Calu3 (cell line): ENCODE results near the gene LGR4. TPM values are rescaled to one million over a fixed set of nuclear protein-coding genes. Genes with fewer than 3 reads are reported as not detected.

ENCODE experiments used
- BruUV-seq: library from RNA; stranded (reverse); fragments of 400-500 nt; replicated peaks from 2 replicates; lab custom pipeline; 2021; lab: Mats Ljungman, UMichigan
- CTCF ChIA-PET: fragments of 300-600 bp; sonication (Branson Sonifier 250); formaldehyde crosslinking; loops from one replicate; lab custom pipeline; 2022; ENCODE audit warnings: antibody characterized with exemption; lab: Charles Lee
- DNase-seq: peaks from one replicate; pipeline ENCODE4 v3.0.0; 2022
- H3K27ac Mint-ChIP-seq: one replicate; pipeline ENCODE4 v1.8.0; 2022; ENCODE audit warnings: mixed read lengths; ENCODE audit not compliant: unreplicated experiment
- H3K27me3 Mint-ChIP-seq: one replicate; pipeline ENCODE4 v1.8.0; 2022; ENCODE audit warnings: mixed read lengths; ENCODE audit not compliant: unreplicated experiment
- H3K36me3 Mint-ChIP-seq: one replicate; pipeline ENCODE4 v1.8.0; 2022; ENCODE audit warnings: mild to moderate bottlenecking, moderate library complexity, mixed read lengths; ENCODE audit not compliant: insufficient read depth, unreplicated experiment
- H3K4me1 Mint-ChIP-seq: one replicate; pipeline ENCODE4 v1.8.0; 2022; ENCODE audit warnings: mild to moderate bottlenecking, low read depth, mixed read lengths; ENCODE audit not compliant: unreplicated experiment
- H3K4me3 Mint-ChIP-seq: one replicate; pipeline ENCODE4 v1.8.0; 2022; ENCODE audit warnings: mild to moderate bottlenecking, low read depth, moderate library complexity, mixed read lengths; ENCODE audit not compliant: unreplicated experiment
- H3K9me3 Mint-ChIP-seq: one replicate; pipeline ENCODE4 v1.8.0; 2022; ENCODE audit warnings: low read depth, mixed read lengths; ENCODE audit not compliant: unreplicated experiment
- intact Hi-C: fragments of 100-400 bp; cut with micrococcal nuclease; formaldehyde crosslinking; loops from one replicate; pipeline ENCODE4 v1.10.0; 2022; ENCODE audit not compliant: unreplicated experiment
- microRNA-seq: library from miRNA; unstranded; fragments of <30 nt; microRNA quantifications from one replicate; pipeline ENCODE4 v1.2.0, GENCODE V29; 2022
- total RNA-seq: library from RNA; stranded (reverse); gene quantifications from 2 replicates; pipeline ENCODE4 v1.2.3, GENCODE V29; 2022
- TF ChIP-seq, protein P1 (sequence below): fragments of 200-600 bp; IDR thresholded peaks from one replicate; pipeline ENCODE4 v1.8.0; 2022; ENCODE audit warnings: antibody characterized with exemption; ENCODE audit not compliant: unreplicated experiment

LGR4 gene
- total RNA-seq, 1 experiment from 2014 or later = 50.0 TPM

DNA sequence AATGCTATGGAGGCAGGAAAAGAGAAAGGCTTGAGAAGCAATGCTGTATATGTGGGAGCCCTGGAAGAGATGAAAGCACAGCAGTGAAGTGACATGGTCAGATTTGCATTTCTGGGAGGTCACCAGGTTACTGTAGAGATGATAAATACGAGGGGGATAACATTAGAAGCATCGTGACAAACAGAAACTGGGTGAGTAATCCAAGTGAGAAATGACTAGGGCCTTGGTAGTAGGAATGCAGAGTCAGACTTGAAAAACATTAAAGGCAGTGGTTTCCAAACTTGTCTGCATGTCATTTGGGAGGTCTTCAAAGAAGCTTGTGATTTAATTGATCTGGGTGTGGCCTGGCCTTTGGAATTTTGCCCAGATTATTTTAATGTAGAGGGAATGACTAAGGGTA lies 153.5 kb downstream of the LGR4 start:
- peak; percentile 13 for DNase-seq
- Mint-ChIP-seq H3K27me3 (no peaks in the 10 kb centered on the region), H3K9me3 (no peaks in the 10 kb centered on the region), H3K36me3 (peaks cover 7% of the 10 kb centered on the region), H3K27ac (peak overlapping the region; percentile 74), H3K4me1 (peaks cover 40% of the 10 kb centered on the region), H3K4me3 (peak overlapping the region; percentile 40)
- TF ChIP-seq, protein P1, sequence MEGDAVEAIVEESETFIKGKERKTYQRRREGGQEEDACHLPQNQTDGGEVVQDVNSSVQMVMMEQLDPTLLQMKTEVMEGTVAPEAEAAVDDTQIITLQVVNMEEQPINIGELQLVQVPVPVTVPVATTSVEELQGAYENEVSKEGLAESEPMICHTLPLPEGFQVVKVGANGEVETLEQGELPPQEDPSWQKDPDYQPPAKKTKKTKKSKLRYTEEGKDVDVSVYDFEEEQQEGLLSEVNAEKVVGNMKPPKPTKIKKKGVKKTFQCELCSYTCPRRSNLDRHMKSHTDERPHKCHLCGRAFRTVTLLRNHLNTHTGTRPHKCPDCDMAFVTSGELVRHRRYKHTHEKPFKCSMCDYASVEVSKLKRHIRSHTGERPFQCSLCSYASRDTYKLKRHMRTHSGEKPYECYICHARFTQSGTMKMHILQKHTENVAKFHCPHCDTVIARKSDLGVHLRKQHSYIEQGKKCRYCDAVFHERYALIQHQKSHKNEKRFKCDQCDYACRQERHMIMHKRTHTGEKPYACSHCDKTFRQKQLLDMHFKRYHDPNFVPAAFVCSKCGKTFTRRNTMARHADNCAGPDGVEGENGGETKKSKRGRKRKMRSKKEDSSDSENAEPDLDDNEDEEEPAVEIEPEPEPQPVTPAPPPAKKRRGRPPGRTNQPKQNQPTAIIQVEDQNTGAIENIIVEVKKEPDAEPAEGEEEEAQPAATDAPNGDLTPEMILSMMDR = no peak
- intact Hi-C loops = loop anchor here (2.0 to 5.0 kb wide), 2 partner anchors 43 to 72 kb away; partner anchors contain the start of gene CCDC34
- BruUV-seq = no TSS peak
- CTCF ChIA-PET = interaction anchor here (0.7 kb wide), 1 partner anchor 24 kb away, joined by 3 read pairs; no protein-coding TSS in a partner anchor

DNA sequence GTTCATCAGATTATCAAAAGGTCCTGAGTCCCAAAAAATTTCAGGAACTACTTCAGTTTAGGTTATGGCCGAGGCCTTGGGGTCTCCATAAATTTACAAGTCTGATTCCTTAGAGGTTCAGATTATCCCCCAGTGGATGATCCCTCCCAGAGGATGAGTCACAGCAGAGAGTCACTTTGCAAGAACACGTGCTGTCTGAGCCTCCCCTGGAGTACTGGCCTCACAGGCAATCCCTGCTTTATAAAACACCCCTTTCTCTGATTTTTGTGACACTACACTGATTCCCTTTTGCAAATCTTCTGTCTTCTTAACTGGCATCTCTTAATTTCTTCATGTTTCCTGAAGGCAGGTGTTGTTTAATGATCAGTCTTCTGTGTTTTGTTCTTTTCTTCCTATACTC lies 154.8 kb downstream of the LGR4 start:
- TF ChIP-seq, protein P1 = no peak
- BruUV-seq = no TSS peak
- no peak overlapping the region for H3K27ac Mint-ChIP-seq
- DNase-seq = peak; percentile 31
- peaks cover 7% of the 10 kb centered on the region for H3K36me3 Mint-ChIP-seq
- no peaks in the 10 kb centered on the region for H3K9me3 Mint-ChIP-seq
- no peak overlapping the region for H3K4me3 Mint-ChIP-seq
- peaks cover 53% of the 10 kb centered on the region for H3K4me1 Mint-ChIP-seq
- CTCF ChIA-PET = interaction anchor here (0.5 kb wide), 1 partner anchor 155 kb away, joined by 5 read pairs; no protein-coding TSS in a partner anchor
- H3K27me3 Mint-ChIP-seq = no peaks in the 10 kb centered on the region
- intact Hi-C loops = loop anchor here (2.0 to 5.0 kb wide), 2 partner anchors 45 to 73 kb away; partner anchors contain the start of gene CCDC34

Small RNAs within 50 kb of the gene (microRNA-seq; reads per million reads assigned to microRNA genes)
- gene MIR8087 = not detected

Other genes starting within 250 kb of the LGR4 start
- gene CCDC34, start 109.6 kb downstream of the LGR4 start, total RNA-seq = 17.6 and 21.6 TPM in 2 replicates
- gene LIN7C, start 34.0 kb upstream of the LGR4 start, total RNA-seq = 43.7 and 46.4 TPM in 2 replicates
- gene BDNF, start 227.7 kb upstream of the LGR4 start, total RNA-seq = 7.9 and 8.3 TPM in 2 replicates